ENCODE measurements around the gene CDKL5.

The CDKL5 gene

GRCh38 chrX:18461431-18461830, 36.0 kb downstream of the CDKL5 start:
- FAIRE-seq: no peak

- no peak for FAIRE-seq
Observed at GRCh38 chrX:18464499-18464898, 39.1 kb downstream of the CDKL5 start.

GRCh38 chrX:18465051-18465450, 39.6 kb downstream of the CDKL5 start:
- FAIRE-seq: no peak

- FAIRE-seq: no peak
Observed at GRCh38 chrX:18468599-18468998, 43.2 kb downstream of the CDKL5 start.

GRCh38 chrX:18471296-18471695, 45.9 kb downstream of the CDKL5 start:
- FAIRE-seq: no peak

GRCh38 chrX:18490806-18491555, 65.6 kb downstream of the CDKL5 start:
- peak; percentile 38 for FAIRE-seq

- FAIRE-seq: peak; percentile 91
Observed at GRCh38 chrX:18491587-18492340, 66.4 kb downstream of the CDKL5 start.

GRCh38 chrX:18534949-18535348, 109.5 kb downstream of the CDKL5 start:
- FAIRE-seq: no peak

GRCh38 chrX:18537068-18537467, 111.7 kb downstream of the CDKL5 start:
- FAIRE-seq: no peak

- FAIRE-seq: no peak
Observed at GRCh38 chrX:18537524-18537923, 112.1 kb downstream of the CDKL5 start.

- FAIRE-seq: no peak
Observed at GRCh38 chrX:18542131-18542530, 116.7 kb downstream of the CDKL5 start.

GRCh38 chrX:18542905-18543304, 117.5 kb downstream of the CDKL5 start:
- FAIRE-seq: no peak

GRCh38 chrX:18543738-18544137, 118.3 kb downstream of the CDKL5 start:
- FAIRE-seq: no peak

GRCh38 chrX:18545771-18546170, 120.4 kb downstream of the CDKL5 start:
- no peak for FAIRE-seq

- no peak for FAIRE-seq
Observed at GRCh38 chrX:18548996-18549395, 123.6 kb downstream of the CDKL5 start.

GRCh38 chrX:18549643-18550042, 124.2 kb downstream of the CDKL5 start:
- no peak for FAIRE-seq

- FAIRE-seq: no peak
Observed at GRCh38 chrX:18557879-18558278, 132.5 kb downstream of the CDKL5 start.

- FAIRE-seq: no peak
Observed at GRCh38 chrX:18558799-18559198, 133.4 kb downstream of the CDKL5 start.

GRCh38 chrX:18561020-18561419, 135.6 kb downstream of the CDKL5 start:
- no peak for FAIRE-seq

- FAIRE-seq: no peak
Observed at GRCh38 chrX:18565727-18566126, 140.3 kb downstream of the CDKL5 start.

GRCh38 chrX:18566748-18567147, 141.3 kb downstream of the CDKL5 start:
- no peak for FAIRE-seq

GRCh38 chrX:18573556-18573955, 148.1 kb downstream of the CDKL5 start:
- FAIRE-seq: no peak

GRCh38 chrX:18574591-18574990, 149.2 kb downstream of the CDKL5 start:
- FAIRE-seq: no peak

GRCh38 chrX:18575744-18576143, 150.3 kb downstream of the CDKL5 start:
- FAIRE-seq: no peak
